ENCODE results near the gene ISG15.
"Not testable (repeated sequence)": the region's sequence is repeated elsewhere in the genome, so short reads cannot be mapped to it uniquely, and the experiment has no call there.

The ISG15 gene

DNA sequence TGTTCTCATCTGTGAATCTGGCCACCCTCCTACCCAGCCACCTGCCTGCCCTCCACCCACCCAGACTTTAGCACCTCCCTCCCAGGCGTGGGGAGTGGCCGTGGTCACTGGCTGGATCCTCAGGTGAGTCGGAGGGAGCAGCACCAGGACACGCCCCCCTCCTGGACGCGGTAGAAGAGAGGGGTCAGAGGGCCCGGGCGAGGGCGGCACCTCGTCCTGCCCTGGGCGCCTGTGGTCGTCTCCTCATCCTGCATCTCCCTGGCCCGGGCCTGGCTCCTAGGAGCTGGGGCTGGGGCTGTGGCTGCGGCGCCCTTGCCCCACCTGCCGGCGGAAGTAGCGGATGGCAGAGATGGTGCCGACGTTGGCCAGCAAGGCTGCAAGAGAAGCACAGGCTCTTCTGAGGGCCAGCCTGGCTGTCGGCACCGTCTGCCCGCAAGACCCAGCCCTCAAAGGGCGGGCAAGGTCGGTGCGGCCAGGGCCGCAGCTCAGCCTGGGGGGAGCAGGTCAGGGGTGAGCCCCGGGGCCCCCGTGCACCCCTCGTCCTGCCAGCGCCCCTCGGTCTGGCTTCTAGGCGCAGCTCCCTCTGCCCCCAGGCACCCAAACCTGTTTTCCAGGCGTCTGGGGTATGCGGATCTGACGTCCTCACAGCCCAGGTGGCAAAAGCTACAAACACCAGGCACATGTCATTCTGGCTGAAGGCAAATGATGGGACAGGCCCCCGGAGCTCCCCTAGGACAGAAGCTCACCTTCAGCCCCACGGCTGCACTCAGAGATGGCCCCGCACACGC lies 37.2 kb upstream of the ISG15 start:
- peak; percentile 62 for DNase-seq

DNA sequence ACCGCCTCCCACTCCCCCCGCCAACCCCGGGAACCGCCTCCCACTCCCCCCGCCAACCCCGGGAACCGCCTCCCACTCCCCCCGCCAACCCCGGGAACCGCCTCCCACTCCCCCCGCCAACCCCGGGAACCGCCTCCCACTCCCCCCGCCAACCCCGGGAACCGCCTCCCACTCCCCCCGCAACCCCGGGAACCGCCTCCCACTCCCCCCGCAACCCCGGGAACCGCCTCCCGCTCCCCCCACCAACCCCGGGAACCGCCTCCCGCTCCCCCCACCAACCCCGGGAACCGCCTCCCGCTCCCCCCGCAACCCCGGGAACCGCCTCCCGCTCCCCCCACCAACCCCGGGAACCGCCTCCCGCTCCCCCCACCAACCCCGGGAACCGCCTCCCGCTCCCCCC lies 36.5 kb upstream of the ISG15 start:
- DNase-seq: not testable (repeated sequence)

DNA sequence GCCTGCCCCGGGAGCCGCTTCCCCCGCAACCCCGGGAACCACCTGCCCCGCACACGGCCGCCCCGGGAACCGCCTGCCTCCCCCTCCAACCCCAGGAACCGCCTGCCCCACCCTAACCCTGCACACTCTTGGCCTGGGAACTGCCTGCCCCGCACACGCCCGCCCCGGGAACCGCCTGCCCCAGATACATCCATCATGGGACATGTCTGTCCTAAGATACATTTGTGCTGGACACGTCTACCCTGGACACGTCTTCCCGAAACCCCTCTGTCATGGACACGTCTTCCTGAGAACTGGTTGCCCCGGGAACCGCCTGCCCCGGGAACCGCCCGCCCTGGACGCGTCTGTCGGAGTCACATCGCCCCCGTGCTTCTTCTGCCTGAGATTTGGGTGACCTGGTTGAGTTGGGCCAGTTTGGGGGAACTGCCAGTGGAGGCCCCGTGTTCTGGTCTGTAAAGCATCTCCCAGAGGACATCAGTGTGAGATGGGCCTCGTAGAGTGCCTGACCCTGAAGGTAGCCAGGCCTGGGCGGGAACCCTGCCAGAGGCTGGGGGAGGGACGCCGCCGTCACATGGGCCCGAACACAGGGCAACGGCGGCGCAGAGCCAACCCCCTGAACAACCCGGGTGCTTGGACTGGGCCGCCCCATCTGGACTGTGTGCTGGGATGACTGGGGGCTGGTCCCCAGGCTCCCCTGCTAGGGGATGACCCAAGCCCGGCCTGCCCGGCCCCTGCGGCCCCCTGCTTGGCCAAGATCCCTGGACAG lies 35.0 kb upstream of the ISG15 start:
- no peak for DNase-seq

DNA sequence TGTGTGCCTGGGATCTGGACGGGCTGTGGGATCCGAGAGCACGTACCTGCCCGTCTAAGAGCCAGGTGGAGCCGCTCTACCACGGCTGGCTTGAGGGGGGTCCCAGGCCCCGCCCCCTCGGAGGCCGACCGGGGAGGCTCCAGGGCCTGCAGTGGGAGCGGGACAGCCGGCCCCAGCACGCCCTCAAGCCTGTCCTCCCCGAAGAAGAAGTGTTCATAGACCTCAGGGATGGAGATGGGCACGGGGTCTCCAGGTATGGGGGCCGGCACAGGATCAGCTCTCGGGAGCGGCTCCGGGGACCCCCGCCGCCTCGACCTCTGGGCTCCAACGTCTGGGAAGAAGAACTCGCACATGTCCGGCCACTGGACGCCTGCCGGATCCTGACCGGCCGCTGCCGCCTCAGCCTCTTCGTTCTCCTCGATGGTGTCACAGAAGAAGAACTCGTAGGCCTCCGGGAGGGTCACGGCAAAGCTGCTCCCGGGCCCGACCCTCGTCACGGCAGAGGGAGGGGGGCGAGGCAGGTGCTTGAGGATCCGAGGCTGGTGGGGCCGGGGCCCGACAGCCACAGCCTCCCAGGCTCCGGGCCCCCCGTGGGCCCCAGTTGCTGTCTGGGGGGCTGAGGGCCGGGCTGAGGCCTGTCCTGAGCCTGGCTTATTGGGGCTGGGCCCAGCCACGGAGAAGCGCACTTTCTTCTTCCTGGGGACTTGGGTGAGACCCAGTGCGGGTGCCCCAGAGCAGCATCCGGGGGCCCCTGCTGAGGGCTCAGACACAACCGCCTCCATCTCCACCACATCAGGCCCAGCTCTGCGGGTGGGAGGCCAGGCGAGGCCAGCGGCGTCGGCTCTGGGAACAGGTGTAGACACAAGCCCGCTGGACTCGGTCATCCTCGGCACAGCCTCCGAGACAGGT lies 34.2 kb upstream of the ISG15 start:
- no peak for DNase-seq

DNA sequence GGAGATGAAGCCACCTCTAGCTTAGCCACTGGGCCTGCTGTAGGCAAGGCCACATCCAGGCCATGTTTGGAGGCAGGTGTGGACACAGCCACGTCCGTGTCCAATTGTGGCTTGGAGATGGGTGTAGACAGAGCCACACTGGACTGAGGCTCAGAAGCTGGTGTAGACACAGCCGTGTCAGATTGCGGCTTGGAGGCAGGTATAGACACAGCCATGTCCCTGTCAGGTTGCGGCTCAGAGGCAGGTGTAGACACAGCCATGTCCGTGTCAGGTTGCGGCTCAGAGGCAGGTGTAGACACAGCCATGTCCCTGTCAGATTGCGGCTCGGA lies 33.6 kb upstream of the ISG15 start:
- no peak for DNase-seq

DNA sequence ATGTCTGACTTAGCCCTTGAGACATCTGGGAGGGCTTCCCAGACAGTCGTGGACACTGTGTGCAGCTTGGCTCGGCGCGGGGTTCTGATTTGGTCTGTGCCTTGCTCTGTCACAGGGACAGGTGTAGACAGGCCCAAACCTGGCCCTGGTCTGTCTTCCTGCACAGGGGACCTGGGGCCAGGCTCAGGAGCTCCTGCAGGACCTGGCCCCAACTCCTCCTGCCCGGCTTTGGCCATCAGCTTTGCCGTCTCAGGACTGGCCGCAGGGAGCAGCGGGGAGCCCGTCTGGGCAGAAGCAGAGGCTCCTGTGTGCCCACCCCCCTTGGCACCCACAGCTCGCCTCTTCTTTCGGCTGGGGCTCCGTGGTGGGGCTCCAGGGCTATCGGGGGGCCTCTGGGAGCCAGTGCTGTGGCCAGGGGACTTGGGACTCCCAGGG lies 33.1 kb upstream of the ISG15 start:
- no peak for DNase-seq

DNA sequence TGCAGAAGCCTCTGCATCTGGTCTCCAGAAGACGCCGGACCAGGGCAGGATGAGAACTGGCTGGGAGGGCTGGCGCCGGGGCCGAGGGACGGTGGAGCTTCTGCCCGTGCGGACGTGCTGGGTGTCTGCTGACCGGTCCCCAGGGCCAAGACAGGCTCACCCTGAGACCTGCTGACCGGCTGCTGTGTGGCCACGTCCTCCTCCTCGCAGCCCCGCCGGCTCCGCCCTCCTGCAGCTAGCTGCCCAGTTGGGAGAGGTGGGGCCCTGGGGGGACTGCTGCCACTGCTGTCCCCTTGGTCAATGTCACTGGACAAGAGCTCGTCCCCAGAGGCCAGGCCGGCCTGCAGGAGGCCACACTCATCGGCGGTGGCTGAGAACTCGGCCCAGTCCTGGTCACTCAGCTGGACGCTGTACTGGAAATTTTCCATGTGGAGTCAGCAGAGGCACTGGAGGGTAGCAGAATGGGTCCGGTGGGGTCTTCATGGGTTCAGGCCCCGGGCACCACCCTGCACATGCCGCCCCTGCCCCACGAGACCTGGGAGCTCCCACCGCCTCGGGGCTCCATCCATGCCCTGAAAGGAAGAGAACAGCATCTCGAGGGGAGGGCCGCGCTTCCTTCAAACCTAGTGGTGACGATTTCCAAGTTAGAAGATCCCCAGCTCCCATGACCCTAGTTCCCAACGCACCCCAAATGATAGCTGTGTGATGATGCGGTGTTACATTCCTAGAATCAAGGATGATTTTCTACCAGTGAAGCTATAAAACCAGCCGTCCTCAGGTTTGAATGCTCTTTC lies 32.5 kb upstream of the ISG15 start:
- DNase-seq: no peak

DNA sequence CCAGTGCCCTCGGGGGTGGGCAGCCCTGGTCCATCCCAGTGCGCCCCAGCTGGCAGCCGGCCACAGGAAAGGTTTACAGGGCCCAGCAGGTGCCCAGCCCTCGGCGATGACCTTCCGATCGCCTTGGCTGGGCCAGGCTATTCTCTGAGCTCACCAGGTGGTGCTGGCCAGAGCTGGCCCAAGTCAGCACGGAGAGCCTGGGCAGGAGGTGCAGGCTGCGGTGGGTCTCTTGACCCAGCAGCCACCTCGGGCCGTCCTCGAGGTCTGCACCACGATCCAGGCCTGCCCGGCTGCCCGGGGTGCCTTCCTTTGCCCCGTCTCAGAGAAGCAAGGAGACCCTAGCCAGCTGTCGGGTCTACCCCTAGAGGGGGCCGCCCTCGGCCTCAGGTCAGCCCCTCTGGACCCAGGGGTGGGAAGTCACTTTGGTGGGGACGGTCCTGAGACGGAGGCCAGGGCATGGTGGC lies 31.8 kb upstream of the ISG15 start:
- no peak for DNase-seq

DNA sequence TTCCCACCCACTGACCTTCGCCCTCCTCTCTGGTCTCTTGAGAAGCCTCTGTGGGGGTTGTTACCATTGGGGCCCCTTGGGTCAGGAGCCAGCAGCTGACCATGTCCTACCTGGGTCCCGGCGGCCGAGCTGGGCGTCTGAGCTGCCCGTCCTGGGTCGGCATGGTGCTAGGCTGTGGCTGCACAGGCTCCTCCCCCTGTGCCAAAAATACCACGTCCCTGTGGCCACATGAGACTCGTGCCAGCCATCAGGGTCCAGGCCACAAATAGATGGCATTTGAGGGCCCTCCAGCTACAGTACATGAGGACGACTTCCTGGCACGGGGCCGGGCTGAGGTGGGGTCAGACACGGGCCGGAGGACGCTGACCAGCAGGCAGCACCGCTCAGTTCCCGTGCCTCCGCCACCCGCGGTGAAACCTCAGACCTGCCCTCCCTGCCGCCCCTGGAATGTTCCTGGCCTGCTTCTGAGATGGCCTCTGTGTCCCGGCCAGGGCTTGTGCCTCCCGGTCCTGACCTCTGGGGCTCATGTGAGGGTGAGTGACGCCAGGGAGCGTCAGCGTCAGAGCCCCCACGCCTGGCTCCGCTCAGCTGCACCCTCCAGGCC lies 31.2 kb upstream of the ISG15 start, which contains the start of gene PERM1:
Gene PERM1, minus strand, starts transcription at position 139 of the 604 bp plus-strand sequence. CDS start 1,064 bp downstream, outside the sequence.
- DNase-seq: no peak

DNA sequence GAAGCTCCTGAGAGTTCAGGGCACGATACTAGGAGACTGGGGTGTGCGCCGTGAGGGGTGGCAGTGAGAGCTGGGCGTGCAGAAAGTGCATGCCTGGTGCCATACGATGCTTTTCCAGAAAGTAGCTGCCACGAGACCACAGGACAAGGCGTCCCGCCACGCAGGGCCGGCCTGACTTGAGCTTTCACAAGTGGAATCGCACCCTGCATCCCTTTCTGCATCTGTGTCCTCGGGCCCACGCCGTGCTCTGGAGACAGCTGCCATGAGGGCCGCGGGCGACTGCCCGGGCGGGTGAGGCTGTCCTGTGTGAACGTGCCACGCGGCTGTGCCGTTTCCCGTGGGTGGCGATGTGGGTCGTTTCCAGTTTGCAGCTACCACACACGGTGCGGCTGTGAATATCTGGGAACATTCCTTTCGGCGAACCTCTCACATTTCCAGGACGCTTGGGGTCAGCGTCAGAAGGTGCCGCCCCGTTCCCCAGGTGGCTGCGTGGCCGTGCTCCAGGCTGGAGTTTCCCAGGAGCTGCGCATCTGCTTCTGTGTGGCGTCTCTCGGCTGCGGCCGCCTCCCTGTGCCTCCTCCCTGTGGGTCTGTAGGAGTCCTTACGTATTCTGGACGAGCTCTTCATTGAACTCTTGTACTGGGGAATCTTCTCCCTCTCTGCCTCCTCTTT lies 30.4 kb upstream of the ISG15 start:
- no peak for DNase-seq

DNA sequence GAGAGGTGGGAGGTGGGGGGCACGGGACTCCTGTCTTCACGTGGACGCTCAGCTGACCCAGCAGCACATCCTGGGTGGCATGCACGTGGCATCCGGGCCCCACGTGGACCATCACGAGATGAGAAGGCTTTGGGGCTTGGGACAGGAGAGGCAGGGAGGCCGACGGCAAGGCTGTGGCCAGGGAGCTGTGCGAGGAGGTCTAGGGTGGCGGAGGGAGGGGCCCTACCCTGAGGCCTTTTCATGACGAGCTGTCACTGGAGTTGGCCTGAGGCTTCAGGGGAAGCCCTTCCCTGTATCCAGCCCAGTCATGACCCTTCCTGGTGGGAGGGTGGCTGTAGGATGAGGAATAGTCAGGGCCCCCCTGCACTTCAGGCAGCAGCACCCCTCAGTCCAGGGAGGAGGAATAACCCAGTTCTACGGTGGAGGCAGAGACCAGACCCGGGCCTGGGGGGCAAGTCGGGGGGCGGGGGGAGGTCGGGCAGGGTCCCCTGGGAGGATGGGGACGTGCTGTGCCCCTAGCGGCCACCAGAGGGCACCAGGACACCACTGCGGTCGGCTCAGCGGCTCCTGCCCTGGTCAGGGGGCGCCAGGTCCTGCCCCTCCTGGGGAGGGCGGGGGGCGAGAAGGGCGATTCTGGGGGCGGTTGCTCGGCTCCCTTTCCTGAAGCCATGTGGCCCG lies 29.4 kb upstream of the ISG15 start:
- DNase-seq: no peak

DNA sequence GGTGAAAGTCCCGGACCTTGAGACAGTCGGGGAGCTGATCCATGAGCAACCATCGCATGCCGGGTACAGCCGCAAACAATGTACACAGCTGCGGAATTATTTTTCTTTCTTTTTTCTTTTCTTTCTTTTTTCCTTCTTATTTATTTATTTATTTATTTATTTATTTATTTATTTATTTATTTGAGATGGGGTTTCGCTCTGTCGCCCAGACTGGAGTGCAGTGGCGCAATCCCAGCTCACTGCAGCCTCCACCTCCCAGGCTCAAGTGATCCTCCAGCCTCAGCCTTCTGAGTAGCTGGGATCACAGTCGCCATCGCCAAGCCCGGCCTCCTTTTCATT lies 28.9 kb upstream of the ISG15 start:
- no peak for DNase-seq

DNA sequence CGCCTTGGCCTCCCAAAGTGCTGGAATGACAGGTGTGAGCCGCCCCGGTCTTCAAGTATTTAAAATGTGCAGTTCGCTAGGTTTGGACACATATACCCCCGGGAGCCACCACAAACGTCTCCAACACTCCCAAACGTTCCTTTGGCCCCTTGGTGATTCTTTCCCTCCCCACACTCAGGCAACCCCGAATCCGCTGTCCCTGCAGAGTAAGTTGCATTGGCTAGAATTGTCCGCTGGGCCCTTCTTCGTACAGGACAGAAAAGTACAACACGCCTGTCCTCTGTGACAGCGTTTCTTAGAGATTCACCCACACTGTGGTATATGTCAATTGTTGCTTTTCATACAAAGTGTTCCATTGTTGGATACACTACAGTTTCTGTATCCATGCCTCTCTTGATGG lies 28.2 kb upstream of the ISG15 start:
- DNase-seq: no peak

DNA sequence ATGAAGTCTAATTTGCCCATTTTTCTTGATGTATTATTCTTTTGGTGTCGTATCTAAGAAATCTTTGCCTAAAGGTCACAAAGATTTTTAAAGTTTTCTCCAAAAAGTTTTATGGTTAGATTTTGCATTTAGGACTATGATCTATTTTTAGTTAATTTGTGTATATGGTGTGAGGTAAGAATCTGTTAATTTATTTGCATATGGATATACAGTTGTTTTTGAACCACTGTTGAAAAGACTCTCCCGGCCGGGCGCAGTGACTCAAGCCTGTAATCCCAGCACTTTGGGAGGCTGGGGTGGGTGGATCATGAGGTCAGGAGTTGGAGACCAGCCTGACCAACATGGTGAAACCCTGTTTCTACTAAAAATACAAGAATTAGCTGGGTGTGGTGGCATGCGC lies 25.2 kb upstream of the ISG15 start:
- DNase-seq: not testable (repeated sequence)

DNA sequence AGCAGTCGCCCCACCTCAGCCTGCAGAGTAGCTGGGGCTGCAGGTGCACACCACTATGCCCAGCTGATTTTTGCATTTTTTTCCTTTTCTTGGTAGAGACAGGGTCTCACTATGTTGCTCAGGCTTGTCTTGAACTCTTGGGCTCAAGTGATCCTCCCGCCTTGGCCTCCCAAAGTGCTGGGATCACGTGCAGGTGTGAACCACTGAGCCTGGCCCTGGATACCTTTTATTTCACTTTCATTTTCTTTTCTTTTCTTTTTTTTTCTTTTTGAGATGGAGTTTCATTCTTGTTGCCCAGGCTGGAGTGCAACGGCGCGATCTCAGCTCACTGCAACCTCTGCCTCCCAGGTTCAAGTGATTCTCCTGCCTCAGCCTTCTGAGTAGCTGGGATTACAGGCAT lies 22.0 kb upstream of the ISG15 start:
- not testable (repeated sequence) for DNase-seq

DNA sequence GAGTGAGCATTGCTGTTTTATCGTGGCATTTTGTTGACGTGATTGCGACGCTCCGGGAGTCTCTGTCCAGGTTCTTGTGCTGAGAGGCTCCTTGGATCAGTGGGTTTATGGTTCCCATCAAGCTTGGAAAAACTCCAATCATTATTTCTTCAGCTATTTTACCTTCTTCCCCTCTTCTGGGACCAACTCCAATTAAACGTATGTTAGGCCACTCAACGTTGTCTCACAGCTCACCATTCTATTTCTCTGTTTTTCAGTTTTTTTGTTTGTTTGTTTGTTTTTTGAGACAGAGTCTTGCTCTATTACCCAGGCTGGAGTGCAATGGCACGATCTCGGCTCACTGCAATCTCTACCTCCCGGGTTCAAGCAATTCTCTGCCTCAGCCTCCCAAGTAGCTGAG lies 21.4 kb upstream of the ISG15 start:
- no peak for DNase-seq

DNA sequence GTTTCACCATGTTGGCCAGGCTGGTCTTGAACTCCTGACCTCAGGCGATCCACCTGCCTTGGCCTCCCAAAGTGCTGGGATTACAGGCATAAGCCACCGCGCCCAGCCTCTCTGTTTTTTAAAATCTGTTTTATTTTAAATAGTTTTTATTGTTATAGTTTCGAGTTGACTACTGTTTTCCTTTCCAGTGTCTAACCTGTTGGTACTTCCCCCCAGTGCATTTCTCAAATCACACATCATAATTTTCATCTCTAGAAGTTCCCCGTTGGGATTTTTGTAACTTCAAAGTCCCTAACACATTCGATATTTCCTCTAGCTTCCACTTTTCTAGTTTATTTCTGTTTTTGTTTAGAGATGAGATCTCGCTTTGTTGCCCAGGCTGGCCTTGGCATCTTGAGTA lies 20.9 kb upstream of the ISG15 start:
- DNase-seq: no peak

DNA sequence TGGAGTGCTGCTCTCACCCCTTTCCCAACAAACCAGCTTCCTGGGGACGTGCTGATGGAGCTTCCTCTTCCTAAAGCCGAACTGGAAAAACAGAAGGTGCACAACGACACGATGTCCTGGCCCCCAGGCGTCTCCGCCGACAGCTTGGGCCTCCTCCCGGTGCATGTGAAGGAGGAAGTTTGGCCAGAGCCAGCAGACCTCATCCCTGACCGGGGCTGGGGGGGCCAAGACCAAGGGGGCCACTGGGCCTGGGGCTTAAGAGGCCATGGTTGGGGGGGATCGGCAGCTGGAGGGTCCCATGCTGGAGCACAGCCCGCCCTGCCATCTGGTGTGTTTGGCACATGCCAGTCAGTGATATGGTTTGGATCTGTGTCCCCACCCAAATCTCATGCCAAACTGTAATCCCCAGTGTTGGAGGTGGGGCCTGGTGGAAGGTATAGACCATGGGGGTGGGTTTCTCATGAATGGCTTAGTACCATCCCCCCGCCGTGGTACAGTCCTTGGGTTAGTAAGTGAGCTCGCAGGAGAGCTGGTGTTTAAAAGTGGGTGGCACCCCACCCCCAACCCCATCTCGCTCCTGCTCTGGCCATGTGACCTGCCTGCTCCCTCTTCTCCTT lies 19.8 kb upstream of the ISG15 start:
- no peak for DNase-seq

DNA sequence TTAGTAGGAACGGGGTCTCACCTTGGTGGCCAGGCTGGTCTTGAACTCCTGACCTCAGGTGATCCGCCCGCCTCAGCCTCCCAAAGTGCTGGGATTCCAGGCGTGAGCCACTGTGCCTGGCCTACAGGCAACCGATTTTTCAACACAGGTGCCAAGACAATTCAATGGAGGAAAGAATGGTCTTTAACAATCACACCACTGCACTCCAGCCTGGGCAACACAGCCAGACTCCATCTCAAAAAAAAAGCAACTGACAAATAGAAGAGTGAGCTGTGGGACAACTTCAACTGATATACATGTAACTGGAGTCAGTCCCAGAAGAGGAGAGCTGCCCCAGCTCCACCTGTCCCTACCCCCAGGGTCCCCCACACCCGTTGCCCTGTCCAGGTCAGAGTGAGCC lies 18.8 kb upstream of the ISG15 start:
- not testable (repeated sequence) for DNase-seq

All from NCI-H2171 treated with DMSO at 0.1 percent for 48 hours (cell line).